Stomach (tissue), 9 donors: Measurements from ENCODE around the gene NOC2L. TPM values are rescaled to one million over a fixed set of nuclear protein-coding genes. Genes with fewer than 3 reads are reported as not detected.

Experiments
- DNase-seq, 2 donors: peaks; one replicate each; pipeline versions ENCODE4 v3.0.0 to v3.0.0-alpha.2; 2013 to 2019
- H3K27ac ChIP-seq, 5 donors: fragments of 200-600 bp in 4 of 5; sonication (generic) in 4 of 5; one replicate each; pipeline ENCODE4 v1.5.1; 2013 to 2019; ENCODE audit warnings: mild to moderate bottlenecking in 1 of 5, moderate library complexity in 1 of 5
- H3K27me3 ChIP-seq, 3 donors: fragments of 200-600 bp; sonication (generic); one replicate each; pipeline ENCODE4 v1.5.1; 2017 to 2019; ENCODE audit warnings: mixed run types in 1 of 3
- H3K36me3 ChIP-seq, 4 donors: fragments of 200-600 bp; sonication (generic); 1 replicate in 3 of 4; 2 replicates in 1 of 4; pipeline ENCODE4 v1.5.1; 2016 to 2019
- H3K4me1 ChIP-seq, 4 donors: fragments of 200-600 bp; sonication (generic); one replicate each; pipeline ENCODE4 v1.5.1; 2016 to 2019
- H3K4me3 ChIP-seq, 4 donors: fragments of 200-600 bp; sonication (generic) in 3 of 4; one replicate each; pipeline ENCODE4 v1.5.1; 2016 to 2019; ENCODE audit warnings: mild to moderate bottlenecking in 1 of 4
- H3K9me3 ChIP-seq, 4 donors: fragments of 200-600 bp; sonication (generic); one replicate each; pipeline ENCODE4 v1.5.1; 2016 to 2019
- EP300 ChIP-seq: sonication (generic); formaldehyde crosslinking; IDR thresholded peaks from one replicate; pipeline ENCODE4 v1.6.1; 2017; ENCODE audit warnings: antibody characterized with exemption
- POLR2A ChIP-seq, 4 donors: fragments of 450-650 bp; IDR thresholded peaks; one replicate each; pipeline ENCODE4 v1.6.1; 2016; ENCODE audit warnings: antibody characterized with exemption in 4 of 4, control low read depth in 2 of 4, mild to moderate bottlenecking in 1 of 4, moderate library complexity in 1 of 4
- POLR2AphosphoS5 ChIP-seq, 3 donors: sonication (generic); formaldehyde crosslinking; IDR thresholded peaks; one replicate each; pipeline ENCODE4 v1.6.1; 2016; ENCODE audit warnings: antibody characterized with exemption in 3 of 3
- WGBS, 5 donors: extraction: QIAGEN DNeasy Blood & Tissue Kit in 3 of 5; methylation state at CpG; one replicate each; pipeline versions ENCODE4 v1.1.5 to v1.1.7; 2013 to 2018; 5-methylcytosine and 5-hydroxymethylcytosine counted together
- intact Hi-C: fragments of 100-400 bp; cut with DNase I; formaldehyde crosslinking; loops from one replicate; pipeline ENCODE4 v1.15.1; 2023; ENCODE audit warnings: low total_unique reads
- polyA plus RNA-seq, 3 donors: library from polyadenylated mRNA; stranded (reverse); fragments of 200-250 nt; gene quantifications; one replicate each; pipeline ENCODE4 v1.2.3, GENCODE V29; 2013
- total RNA-seq, 5 donors: library from RNA; depleted of rRNA; stranded (reverse); fragments of >200 nt; gene quantifications; one replicate each; pipeline versions ENCODE4 v1.1.0 to v1.2.3, GENCODE V29; 2014 to 2016
- TF ChIP-seq, protein P1 (sequence below), 7 experiments: fragments of 450-650 bp in 4 of 7; fragments of 200-600 bp in 3 of 7; sonication (generic) in 3 of 7; IDR thresholded peaks; one replicate each; pipeline ENCODE4 v1.5.1; 2016 to 2019; ENCODE audit warnings: antibody characterized with exemption in 7 of 7, control low read depth in 2 of 7, mild to moderate bottlenecking in 1 of 7
- donor health status: healthy with polysubstance abuse.
- donor health status: Bipolar disorder and iron deficiency.
- donor health status: healthy.

The NOC2L gene
- total and polyA plus RNA-seq, 8 donors = 30.4 to 69.2 (median 45.2) TPM

DNA sequence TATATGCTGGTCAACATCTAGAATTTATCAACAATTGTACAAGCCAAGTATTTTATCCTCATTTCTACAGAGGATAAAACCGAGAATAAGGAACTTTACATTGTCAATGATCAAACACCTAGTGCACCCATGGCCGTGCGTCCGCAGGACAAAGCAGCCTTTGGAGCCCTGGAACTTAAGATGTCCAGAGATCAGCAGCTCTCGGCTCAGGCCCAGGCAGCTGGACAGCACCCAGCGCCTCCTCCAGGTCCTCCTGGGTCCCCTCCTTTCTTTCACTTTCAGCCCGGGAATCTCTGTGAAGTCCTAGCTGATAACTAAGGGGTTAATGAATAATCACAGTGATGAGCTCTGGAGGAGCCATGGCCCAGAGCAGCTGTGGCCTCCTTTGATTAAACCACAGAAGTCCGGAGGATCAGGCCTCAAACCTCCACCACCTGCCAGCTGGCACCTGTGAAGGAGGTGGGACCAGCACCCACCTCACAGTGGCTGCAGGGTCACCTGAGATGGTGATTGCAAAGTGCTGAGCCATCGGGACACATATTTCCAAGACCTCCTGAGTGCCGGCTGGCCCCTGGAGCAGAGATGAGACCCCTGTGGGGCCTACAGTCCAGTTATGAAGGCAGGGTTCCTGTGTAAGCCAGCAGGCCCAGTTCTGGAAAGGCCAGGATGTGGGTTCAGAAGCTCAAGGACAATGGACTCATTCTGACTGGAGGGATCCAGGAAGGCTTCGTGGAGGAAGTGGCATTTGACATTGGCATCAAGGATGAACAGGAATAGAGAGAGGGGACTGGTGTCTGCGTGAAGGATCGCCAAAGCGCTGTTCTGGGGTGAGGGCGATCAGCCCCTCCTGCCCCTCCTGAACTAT is 46.9 kb downstream of the NOC2L start:
- Histone ChIP-seq H3K27ac (no peak overlapping the region), H3K27me3 (peaks cover 0 to 75% (median 10%) of the 10 kb centered on the region in 3 donors), H3K36me3 (no peaks in the 10 kb centered on the region), H3K9me3 (no peaks in the 10 kb centered on the region), H3K4me3 (no peak overlapping the region), H3K4me1 (peaks cover 26 to 38% (median 36%) of the 10 kb centered on the region in 4 donors)
- 60 to 72% (median 65%) methylated on average over 14 to 15 of the region's 15 CpGs for WGBS, 5 donors
- intact Hi-C loops = no loop called here
- TF ChIP-seq, protein P1, sequence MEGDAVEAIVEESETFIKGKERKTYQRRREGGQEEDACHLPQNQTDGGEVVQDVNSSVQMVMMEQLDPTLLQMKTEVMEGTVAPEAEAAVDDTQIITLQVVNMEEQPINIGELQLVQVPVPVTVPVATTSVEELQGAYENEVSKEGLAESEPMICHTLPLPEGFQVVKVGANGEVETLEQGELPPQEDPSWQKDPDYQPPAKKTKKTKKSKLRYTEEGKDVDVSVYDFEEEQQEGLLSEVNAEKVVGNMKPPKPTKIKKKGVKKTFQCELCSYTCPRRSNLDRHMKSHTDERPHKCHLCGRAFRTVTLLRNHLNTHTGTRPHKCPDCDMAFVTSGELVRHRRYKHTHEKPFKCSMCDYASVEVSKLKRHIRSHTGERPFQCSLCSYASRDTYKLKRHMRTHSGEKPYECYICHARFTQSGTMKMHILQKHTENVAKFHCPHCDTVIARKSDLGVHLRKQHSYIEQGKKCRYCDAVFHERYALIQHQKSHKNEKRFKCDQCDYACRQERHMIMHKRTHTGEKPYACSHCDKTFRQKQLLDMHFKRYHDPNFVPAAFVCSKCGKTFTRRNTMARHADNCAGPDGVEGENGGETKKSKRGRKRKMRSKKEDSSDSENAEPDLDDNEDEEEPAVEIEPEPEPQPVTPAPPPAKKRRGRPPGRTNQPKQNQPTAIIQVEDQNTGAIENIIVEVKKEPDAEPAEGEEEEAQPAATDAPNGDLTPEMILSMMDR (IDR thresholded peaks at IDR 0.05) = no peak
- TF ChIP-seq POLR2A (IDR thresholded peaks at IDR 0.05) (no peak), EP300 (no peak), POLR2AphosphoS5 (IDR thresholded peaks at IDR 0.05) (no peak)
- peak in 1 of 2 donors; percentile 7 for DNase-seq

DNA sequence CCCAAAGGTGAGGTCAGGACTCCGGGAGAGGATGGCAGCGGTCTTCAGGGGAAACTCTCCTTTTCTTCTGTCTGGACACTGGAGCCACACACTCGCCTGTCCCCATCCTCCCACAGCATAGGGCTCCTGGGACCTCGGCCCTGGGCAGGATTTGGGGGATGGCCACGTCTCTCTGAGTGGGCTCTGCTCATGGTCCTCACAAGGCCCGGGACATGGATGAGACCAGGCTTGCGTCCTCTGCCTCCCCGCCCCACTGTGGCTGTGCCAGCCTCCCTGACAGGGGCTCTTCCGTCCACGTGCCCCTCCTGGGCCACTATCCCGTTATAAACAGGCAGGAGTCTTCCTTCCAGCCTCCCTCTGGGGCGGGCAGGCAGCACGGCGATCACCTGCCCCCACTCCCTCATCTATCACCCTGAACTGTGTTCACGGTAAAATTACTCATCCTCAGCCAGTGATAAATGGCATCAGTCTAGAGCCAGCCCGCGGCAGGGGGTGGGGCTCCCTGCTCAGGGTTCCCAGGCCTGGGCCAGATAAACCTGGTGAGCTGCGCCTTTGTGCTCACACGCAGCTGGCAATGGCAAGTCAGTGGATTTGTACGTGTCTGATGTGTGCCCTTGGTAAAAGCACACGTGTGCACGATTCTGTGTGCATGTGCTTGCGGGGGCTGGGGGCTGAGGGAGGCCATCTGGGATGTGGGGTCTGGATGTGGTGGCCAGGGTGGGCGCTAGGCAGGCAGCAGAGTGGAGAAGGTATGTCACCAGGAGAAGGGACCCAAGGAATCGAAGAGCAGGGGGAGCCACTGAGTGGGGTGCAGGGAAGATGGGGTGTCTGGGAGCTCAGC is 48.0 kb downstream of the NOC2L start:
- no peaks in the 10 kb centered on the region for H3K36me3 ChIP-seq
- peak overlapping the region in 1 of 5 donors; percentile 25 for H3K27ac ChIP-seq
- DNase-seq = peak; percentile 64 to 76
- H3K27me3 ChIP-seq = peaks cover 0 to 73% (median 10%) of the 10 kb centered on the region in 3 donors
- 31 to 49% (median 37%) methylated on average over 21 to 25 of the region's 25 CpGs for WGBS, 5 donors
- H3K4me3 ChIP-seq = peak overlapping the region in 1 of 4 donors; percentile 27
- TF ChIP-seq POLR2AphosphoS5 (IDR thresholded peaks at IDR 0.05) = peak in 1 of 3 donors; percentile 12
- TF ChIP-seq, protein P1 (IDR thresholded peaks at IDR 0.05) = no peak
- TF ChIP-seq POLR2A (IDR thresholded peaks at IDR 0.05) = no peak
- H3K9me3 ChIP-seq = no peaks in the 10 kb centered on the region
- H3K4me1 ChIP-seq = peaks cover 22 to 38% (median 36%) of the 10 kb centered on the region in 4 donors
- intact Hi-C loops = no loop called here

DNA sequence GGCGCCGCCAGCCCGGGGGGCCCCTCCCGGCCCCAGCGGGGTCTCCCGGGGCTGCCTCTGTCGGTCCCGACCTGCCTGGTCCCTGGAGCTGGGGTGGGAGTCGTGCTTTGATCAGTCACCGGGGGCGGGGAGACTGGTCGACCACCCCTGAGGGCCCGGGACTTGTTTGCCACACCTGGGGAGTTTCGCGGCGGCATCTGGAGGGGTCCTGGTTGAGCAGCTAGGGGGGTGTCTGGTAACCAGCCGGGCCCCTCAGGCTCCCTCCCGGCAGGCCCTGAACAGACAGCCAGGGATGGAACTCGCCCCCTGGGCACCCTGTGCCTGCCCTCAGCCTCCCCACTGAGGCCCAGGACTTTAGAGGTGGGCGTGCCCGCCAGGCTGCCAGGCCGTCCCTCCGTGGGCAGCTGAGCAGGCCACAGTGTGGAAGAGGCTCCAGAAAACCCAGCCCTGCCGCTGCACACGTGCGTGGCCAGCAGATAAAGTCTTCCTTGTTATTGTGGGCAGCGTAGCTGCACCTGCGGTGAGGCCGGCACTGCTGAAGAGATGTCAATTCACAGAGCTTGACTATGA is 48.7 kb downstream of the NOC2L start:
- Histone ChIP-seq H3K27me3 (peaks cover 0 to 73% (median 10%) of the 10 kb centered on the region in 3 donors), H3K4me3 (peak overlapping the region; percentile 21 to 34 (median 27)), H3K4me1 (peaks cover 24 to 43% (median 39%) of the 10 kb centered on the region in 4 donors), H3K9me3 (no peaks in the 10 kb centered on the region), H3K27ac (peak overlapping the region in 1 of 5 donors; percentile 25), H3K36me3 (no peaks in the 10 kb centered on the region)
- DNase-seq = peak; percentile 44 to 49
- WGBS, 5 donors = 14 to 46% (median 18%) methylated on average over 6 to 29 of the region's 29 CpGs
- TF ChIP-seq POLR2AphosphoS5 (IDR thresholded peaks at IDR 0.05) (no peak), POLR2A (IDR thresholded peaks at IDR 0.05) (no peak), EP300 (no peak)
- TF ChIP-seq, protein P1 (IDR thresholded peaks at IDR 0.05) = no peak
- intact Hi-C loops = no loop called here

DNA sequence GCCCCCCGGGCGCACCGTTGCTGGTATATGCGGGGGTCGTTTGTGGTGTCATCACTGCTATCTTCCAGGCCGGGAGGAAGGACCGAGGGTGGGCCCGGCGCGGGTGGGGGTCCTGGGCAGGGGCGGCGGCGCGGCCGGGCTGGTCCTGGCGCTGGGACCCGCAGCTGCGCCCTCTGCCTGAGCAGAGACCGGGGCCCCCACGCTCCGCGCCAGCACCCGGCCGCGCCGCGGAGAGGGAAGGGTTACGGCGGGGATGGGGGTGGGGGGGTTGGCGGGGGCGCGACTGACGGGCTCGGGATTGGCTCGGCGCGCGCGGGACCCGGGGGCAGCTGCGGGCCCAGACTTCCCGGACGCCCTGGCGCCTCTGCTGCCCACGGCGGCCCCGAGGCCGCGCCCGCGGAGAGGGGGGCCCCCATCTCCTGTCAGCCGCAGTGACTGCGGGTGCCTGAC is 49.2 kb downstream of the NOC2L start:
- no peaks in the 10 kb centered on the region for H3K36me3 ChIP-seq
- TF ChIP-seq POLR2AphosphoS5 (IDR thresholded peaks at IDR 0.05) (no peak), POLR2A (IDR thresholded peaks at IDR 0.05) (no peak), EP300 (no peak)
- TF ChIP-seq, protein P1 (IDR thresholded peaks at IDR 0.05) = no peak
- H3K4me3 ChIP-seq = peak overlapping the region; percentile 21 to 34 (median 27)
- WGBS, 5 donors = 3 to 10% (median 8%) methylated on average over 13 to 51 of the region's 53 CpGs
- intact Hi-C loops = no loop called here
- H3K9me3 ChIP-seq = no peaks in the 10 kb centered on the region
- H3K4me1 ChIP-seq = peaks cover 29 to 48% (median 44%) of the 10 kb centered on the region in 4 donors
- H3K27me3 ChIP-seq = peaks cover 0 to 75% (median 16%) of the 10 kb centered on the region in 3 donors
- H3K27ac ChIP-seq = peak overlapping the region in 1 of 5 donors; percentile 25
- peak in 1 of 2 donors; percentile 63 for DNase-seq
